ENCODE measurements around the gene TMEM33. TPM values are rescaled to one million over a fixed set of nuclear protein-coding genes. Genes with fewer than 3 reads are reported as not detected.

Gene TMEM33
- total RNA-seq (10 to 100 TPM; 42.1 to 47.0 TPM), polyA plus RNA-seq (ENCODE audit: insufficient read depth, low read depth, low replicate concordance) (26.6 TPM)
- long read RNA-seq, donor 1, full-length matches to known transcripts, result 8 of 8 reads
- long read RNA-seq, donor 1, partial matches to known transcripts, result 0 of 8 reads
- long read RNA-seq, donor 1, other reads (novel, unspliced or antisense), result 0 of 8 reads
- long read RNA-seq, donor 2, full-length matches to known transcripts, result 6 of 6 reads
- long read RNA-seq, donor 2, partial matches to known transcripts, result 0 of 6 reads
- long read RNA-seq, donor 2, other reads (novel, unspliced or antisense), result 0 of 6 reads

GRCh38 chr4:41934901-41935651, at the start of gene TMEM33:
TSS of gene TMEM33 (plus strand) at chr4:41935429. CDS start at chr4:41935485, 56 bp downstream.
- peak within 1 kb of the TSS; percentile 66 to 81 for H3K27ac ChIP-seq
- peak; percentile 93 for DNase-seq
- no peak for TF ChIP-seq CTCF (IDR thresholded peaks at IDR 0.05)
- no peak for TF ChIP-seq POLR2A (IDR thresholded peaks at IDR 0.05)
- peaks cover 12% of the 10 kb centered on the region for H3K4me1 ChIP-seq
- 1 to 4% methylated on average over 17 to 49 of the region's 49 CpGs for WGBS, 2 donors
- no peaks in the 10 kb centered on the region for H3K36me3 ChIP-seq (ENCODE audit: low read depth, missing control alignments)
- intact Hi-C loops (cut with DNase I; ENCODE audit: low total_unique reads), result no loop called here
- no peaks in the 10 kb centered on the region for H3K27me3 ChIP-seq
- no peaks in the 10 kb centered on the region for H3K9me3 ChIP-seq
- H3K4me3 ChIP-seq, result peak within 1 kb of the TSS; percentile 85 to 98

GRCh38 chr4:41885456-41885855, 49.8 kb upstream of the TMEM33 start:
- intact Hi-C loops (cut with DNase I; ENCODE audit: low total_unique reads), result no loop called here
- no peak overlapping the region for H3K27ac ChIP-seq
- TF ChIP-seq CTCF (IDR thresholded peaks at IDR 0.05) (no peak), POLR2A (IDR thresholded peaks at IDR 0.05) (no peak)
- H3K36me3 ChIP-seq (ENCODE audit: low read depth, missing control alignments), result no peaks in the 10 kb centered on the region
- H3K4me3 ChIP-seq, result no peak overlapping the region
- peaks cover 8% of the 10 kb centered on the region for H3K4me1 ChIP-seq
- WGBS, 2 donors, result 53 to 64% methylated on average over 1 of the region's 1 CpG
- H3K27me3 ChIP-seq, result no peaks in the 10 kb centered on the region
- DNase-seq, result no peak
- H3K9me3 ChIP-seq, result no peaks in the 10 kb centered on the region

- DNase-seq, result no peak
- H3K4me1 ChIP-seq, result no peaks in the 10 kb centered on the region
- H3K27ac ChIP-seq, result no peak overlapping the region
- no peak for TF ChIP-seq CTCF (IDR thresholded peaks at IDR 0.05)
- no peak for TF ChIP-seq POLR2A (IDR thresholded peaks at IDR 0.05)
- no peak overlapping the region for H3K4me3 ChIP-seq
- WGBS, 2 donors, result 60 to 79% methylated on average over 2 of the region's 2 CpGs
- no peaks in the 10 kb centered on the region for H3K36me3 ChIP-seq (ENCODE audit: low read depth, missing control alignments)
- H3K9me3 ChIP-seq, result no peaks in the 10 kb centered on the region
- intact Hi-C loops (cut with DNase I; ENCODE audit: low total_unique reads), result no loop called here
- H3K27me3 ChIP-seq, result no peaks in the 10 kb centered on the region
Observed at GRCh38 chr4:41887277-41887676, 48.0 kb upstream of the TMEM33 start.

GRCh38 chr4:41887821-41888686, 47.2 kb upstream of the TMEM33 start:
- no peaks in the 10 kb centered on the region for H3K27me3 ChIP-seq
- H3K4me3 ChIP-seq, result no peak overlapping the region
- no peak overlapping the region for H3K27ac ChIP-seq
- intact Hi-C loops (cut with DNase I; ENCODE audit: low total_unique reads), result no loop called here
- H3K9me3 ChIP-seq, result no peaks in the 10 kb centered on the region
- DNase-seq, result peak; percentile 72
- no peaks in the 10 kb centered on the region for H3K4me1 ChIP-seq
- 26 to 33% methylated on average over 3 of the region's 3 CpGs for WGBS, 2 donors
- no peaks in the 10 kb centered on the region for H3K36me3 ChIP-seq (ENCODE audit: low read depth, missing control alignments)
- TF ChIP-seq POLR2A (IDR thresholded peaks at IDR 0.05), result no peak
- peak; percentile 82 to 96 (median 92) for TF ChIP-seq CTCF (IDR thresholded peaks at IDR 0.05)
